GOT3 (cell line): ENCODE results near the gene SYCE3.

Source experiments
- DNase-seq: peaks from one replicate; lab custom pipeline; 2025; ENCODE audit warnings: mixed read lengths; lab: John Stamatoyannopoulos, UW

The SYCE3 gene

GRCh38 chr22:50576070-50576469, 13.4 kb upstream of the SYCE3 start:
- no peak for DNase-seq

- DNase-seq = no peak
Measured at GRCh38 chr22:50575426-50575941, 12.8 kb upstream of the SYCE3 start.

GRCh38 chr22:50574383-50574755, 11.7 kb upstream of the SYCE3 start:
- DNase-seq = no peak

DNA sequence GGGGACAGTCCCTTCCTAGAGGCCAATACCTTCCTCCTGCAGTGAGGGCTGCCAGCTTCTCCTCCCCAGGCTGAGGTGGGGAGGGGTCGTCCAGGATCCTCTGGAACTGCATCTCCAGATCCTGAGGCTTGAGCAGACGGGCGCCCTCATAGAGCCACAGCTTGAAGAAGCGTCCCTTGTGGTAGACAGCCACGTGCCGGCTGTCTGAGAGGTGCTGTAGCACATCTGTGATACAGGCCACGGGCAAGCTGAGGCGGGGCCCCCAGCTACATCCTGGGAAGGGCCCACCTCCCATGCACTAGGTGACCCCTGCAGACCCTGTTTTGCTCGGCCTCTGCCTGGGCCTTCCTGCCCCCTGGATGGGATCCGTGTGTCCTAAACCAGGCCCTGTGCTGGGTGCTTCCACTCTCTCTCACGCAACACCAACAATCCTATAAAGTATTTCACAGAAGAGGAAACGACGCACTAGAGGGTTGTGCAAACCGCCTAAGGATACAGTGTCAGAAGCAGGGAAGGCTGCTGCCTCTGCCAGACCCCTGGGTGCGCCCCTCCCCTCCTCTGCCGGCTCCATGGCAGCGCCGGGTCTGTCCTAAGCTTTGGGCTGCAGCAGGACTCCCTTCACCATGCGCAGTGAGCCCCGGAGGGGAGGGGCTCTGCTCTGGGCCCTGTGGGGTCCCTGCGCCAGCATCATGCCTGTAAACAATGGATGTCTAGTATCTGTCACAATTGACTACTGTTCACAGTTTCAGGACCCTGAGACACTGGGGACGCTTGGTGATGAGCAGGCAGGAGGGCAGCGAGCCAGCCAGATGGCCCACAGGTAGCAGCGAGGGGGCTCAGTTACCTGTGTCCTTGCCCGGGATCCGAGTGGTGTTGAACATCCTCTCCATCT, 11.0 kb upstream of the SYCE3 start:
- no peak for DNase-seq

- no peak for DNase-seq
Measured at GRCh38 chr22:50572965-50573364, 10.2 kb upstream of the SYCE3 start.

DNA sequence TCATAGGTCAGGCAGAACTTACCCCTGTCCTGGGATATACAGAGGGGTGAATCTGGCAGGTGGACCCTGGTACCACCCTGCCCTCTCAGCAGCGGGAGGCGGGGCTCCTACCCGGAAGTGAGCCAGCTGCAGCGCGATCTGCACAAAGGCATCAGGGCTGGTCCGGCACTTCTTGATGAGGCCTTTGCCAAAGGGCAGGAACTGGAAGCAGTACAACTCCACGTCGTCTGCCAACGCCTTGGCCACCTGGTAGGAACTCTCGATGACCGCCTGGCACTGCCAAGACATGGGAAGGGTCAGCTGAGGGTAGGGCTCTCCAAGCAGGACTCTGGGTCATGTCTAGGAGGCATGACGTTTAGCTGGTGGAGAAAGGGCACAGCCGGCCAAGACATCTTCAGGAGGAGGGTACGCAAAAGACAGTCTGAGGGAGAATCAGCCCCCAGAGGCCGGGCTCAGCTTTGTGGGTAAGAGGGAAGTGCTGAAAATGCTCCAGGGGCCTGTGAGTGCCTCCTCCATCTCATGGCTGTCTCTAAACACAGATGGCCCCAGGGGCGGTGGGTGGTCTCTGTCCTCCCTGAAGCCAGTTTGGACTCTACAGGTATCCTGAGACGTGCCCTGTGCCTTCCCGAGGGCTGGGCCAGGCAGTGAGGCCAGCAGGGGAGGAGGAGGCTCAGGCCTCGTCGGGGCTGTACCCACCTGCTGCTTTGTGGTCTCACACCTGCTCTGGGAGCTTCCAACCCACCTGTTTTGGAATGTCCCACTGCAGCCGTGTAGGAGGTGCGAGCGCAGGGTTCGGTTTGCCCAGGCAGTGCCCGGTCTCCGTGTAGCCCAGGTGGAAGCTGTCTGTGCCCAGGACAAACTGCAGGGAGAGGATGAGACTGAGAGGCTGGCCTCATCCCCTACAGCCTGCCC, 8.8 kb upstream of the SYCE3 start:
- no peak for DNase-seq

- no peak for DNase-seq
Measured at GRCh38 chr22:50570861-50571260, 8.1 kb upstream of the SYCE3 start.

DNA sequence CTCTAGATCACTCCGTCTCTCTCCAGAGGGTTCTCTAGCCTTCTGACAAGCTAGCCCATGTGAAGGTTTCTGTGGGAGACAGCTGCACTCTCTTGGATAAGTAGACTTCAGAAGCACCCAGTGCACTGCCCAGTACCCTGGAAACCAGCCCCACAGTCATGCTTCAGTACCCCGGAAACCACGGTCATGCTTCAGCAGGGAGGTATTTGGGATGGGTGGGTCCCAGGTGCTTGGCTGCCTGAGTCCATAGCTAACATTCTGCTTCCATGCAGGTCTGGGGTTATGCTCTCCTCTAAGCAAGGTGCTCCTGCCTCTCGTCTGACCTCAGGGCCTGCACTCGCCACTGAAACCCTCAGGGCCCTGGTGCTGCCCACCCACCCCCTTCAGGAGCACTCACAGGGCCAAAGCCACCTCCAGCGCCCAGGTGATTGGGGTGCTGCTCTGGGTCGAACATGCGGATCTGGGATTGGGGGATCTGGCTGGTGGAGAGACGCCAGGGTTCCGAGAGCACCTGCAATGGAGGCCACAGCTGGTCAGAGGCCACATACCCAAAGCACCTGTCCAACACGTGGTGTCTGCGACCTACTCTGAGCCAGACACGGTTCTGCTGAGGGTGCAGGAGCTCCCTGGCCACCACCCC, 7.3 kb upstream of the SYCE3 start:
- no peak for DNase-seq

- DNase-seq = no peak
Measured at GRCh38 chr22:50569041-50569459, 6.3 kb upstream of the SYCE3 start.

DNA sequence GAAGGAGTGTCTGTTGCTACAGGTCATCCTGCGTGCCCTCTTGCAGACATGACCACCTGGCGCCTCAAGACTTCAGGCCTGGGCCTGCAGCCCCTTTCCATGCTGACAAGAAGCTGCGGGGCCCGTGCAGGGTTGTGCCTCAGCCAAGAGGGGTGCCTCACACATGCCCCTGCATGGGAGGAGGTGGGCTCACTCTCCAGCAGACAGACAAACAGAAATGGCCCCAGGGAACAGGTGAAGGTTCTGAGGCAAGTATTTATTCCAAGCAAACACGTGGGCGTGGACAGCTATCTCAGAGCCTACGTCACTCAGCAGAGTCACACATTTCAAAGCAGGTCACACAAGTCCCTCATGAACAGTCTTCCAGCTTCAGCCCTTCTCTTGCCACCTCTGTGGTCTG, 5.9 kb upstream of the SYCE3 start:
- DNase-seq = no peak

DNA sequence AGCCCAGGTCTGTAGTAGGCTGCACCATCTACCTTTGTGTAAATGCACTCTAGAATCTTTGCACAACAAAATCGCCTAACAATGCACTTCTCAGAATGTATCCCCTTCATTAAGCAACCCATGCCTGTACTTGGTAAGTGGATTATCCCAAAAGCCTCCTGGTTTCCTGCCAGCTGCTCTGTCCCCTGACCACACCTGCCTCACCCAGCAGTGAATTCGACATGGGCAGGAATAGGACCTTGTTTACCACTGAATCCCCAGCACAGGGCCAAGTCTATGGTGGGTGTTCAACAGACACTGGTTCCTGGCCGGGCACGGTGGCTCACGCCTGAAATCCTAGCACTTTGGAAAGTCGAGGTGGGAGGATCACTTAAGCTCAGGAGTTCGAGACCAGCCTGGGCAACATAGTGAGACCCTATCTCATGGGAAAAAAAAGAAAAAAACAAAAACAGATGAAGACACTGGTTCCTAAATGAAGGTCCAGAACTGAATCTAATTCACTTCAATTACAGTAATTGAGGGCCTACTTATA, 5.1 kb upstream of the SYCE3 start:
- no peak for DNase-seq

- no peak for DNase-seq
Measured at GRCh38 chr22:50564289-50564688, 1.6 kb upstream of the SYCE3 start.

DNA sequence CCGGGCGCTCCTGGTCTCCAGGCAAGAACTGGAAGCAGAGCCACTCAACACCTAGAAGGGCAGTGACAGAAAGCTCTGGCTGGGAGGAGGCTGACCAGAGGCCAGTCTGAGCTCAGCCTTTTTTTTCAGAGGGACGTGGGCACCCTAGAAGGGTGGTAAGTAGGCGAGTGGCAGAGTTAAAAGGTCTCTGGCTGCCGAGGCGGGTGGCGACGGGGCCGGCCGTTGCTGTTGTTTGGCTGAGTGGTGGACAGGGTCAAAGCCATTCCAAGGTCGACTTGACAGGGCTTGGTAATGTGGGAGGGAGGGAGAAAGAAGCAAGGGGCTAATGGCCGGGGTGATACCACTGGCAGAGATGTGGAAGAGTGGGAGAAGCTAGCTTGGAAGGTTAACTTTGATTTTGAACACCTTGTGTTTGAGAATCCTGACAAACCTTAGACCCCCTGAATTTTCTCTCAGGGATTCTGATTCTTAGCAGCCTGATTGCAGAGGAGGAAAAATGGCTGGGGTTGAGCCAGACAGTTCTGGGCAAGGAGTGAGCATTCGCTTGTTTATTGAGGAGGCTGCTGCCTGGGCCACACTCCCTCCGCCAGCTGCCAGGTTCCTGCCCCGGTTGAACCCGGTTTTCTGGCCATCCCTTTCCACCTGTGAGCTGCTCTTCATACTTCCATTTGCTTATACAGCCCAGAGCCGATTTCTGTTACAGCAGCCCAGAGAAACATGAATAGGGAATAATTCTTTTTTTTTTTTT, 868 bp upstream of the SYCE3 start:
- DNase-seq = no peak

DNA sequence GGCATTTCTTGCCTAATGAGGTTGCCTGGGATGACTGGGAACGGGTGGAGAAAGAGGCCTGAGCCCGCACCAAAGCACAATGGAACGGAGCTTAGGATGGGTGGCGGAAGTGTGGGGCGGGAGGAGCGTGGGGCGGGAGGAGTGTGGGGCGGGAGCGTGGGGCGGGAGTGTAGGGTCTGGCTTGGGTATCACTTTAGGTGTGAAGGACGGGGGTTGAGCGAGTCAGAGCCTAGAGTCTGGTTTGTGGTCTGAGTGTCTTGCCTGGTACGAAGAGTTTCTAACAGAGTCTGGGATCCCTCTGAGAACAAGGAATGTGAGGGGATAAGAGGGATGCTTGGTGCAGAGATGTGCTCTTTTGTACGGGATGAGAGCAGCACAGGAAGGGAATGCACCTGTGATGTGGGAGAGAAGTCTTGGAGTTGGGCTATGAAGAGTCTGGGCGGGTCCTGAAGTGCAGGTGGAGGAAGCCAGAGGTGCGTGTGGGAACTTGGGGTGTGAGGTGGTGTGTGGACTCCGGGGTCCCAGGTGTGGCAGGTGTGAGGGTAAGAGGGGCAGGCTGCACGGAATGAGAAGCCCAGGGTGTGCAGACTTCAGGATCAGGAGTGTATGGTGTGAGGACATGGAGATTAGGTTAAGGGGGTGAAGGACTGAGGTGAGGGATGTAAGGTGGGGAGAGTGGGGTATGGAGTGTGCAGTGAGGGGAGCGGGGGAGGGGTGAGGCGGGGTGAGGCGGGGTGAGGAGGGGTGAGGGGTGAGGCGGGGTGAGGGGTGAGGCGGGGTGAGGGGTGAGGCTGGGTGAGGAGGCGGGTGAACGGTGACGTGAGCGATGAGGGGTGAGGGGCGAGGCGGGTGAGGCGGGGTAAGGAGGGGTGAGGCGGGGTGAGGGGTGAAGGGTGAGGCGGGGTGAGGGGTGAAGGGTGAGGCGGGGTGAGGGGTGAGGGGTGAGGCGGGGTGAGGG, 1.0 kb downstream of the SYCE3 start:
- DNase-seq = no peak

DNA sequence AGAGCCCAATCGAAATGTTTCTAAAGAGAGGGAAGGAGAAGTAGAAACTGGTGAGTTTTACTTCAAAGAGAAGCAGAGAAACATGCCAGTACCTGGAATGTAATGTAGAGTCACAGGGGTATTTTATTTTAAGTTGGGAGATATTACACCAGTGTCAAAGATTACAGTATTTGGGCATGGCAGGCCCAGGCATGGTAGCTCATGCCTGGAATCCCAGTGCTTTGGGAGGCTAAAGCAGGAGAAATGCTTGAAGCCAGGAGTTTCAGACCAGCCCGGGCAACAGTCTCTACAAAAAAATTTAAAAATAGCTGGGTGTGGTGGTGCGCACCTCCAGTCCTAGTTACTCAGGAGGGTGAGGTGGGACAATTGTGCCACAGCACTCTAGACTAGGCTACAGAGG, 2.7 kb downstream of the SYCE3 start:
- DNase-seq = no peak

DNA sequence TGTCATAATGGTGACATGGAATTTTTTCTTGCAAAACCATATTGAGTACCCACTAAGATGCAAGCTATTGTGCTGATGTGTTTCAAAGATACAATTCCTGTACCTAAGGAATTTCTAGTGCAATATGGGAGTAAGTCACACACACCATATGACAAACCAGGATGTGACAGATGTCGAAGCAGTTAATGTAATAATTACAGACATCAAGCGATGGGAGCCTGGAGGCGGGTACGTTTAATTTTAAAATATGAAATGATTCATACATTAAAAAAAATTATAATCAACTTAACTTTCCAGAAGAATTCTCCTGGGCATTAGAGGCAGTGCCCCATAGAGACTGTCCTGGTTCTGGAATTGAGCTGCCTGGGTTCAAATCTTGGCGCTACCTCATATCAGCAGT, 6.0 kb downstream of the SYCE3 start:
- DNase-seq = no peak

DNA sequence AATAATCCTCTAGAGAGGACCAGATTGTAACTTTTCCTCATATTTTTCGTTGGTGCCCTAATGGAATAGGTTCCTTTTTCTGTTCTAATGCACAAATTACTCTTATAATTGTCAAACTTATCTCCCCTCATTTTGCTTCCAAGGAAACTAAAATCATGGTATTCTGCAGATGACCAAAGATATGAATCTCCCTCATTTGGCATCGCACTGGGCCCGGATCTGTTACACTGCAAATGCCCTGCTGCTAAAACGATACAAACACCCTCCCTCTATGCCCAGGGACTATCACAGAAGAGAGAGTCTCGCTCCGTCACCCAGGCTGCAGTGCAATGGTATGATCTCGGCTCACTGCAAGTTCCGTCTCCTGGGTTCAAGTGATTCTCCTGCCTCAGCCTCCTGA, 9.4 kb downstream of the SYCE3 start:
- DNase-seq = no peak

- no peak for DNase-seq
Measured at GRCh38 chr22:50551160-50551752, 11.5 kb downstream of the SYCE3 start.

DNA sequence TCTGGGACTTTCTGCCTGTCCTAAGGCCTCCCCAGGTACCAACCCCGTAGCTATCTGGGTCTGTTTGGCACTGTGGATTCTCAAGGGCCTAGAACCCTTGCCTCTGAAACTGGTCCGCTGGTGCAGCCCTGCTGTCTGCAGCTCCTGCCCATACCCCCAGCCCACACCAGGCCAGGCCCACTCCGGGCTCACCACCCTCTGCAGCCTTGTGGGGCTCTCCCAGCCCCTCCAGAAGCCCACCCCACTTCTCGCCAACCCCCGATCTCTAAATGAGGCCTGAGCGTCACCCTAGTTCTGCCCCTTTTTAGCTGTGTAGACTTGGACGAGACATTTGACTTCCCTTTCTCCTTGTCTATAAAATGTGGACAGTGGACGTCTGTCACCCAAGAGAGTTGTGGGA, 12.3 kb downstream of the SYCE3 start:
- no peak for DNase-seq
